HG03097 (cell line): ENCODE measurements around the gene SLC9A7.
A peak's percentile ranks its signal among the peaks of the same experiment; 100 is the strongest.

Experiments used
- ATAC-seq: cut with Tn5 transposase; IDR thresholded peaks from one replicate; pipeline ENCODE4 v1.9.1; 2021; ENCODE audit not compliant: unreplicated experiment, low FRiP score

Gene SLC9A7

GRCh38 chrX:46662188-46662958 is 96.5 kb downstream of the SLC9A7 start:
- ATAC-seq: no peak

GRCh38 chrX:46653482-46653881 is 105.4 kb downstream of the SLC9A7 start:
- ATAC-seq: no peak

GRCh38 chrX:46649421-46650260 is 109.3 kb downstream of the SLC9A7 start:
- ATAC-seq: no peak

- no peak for ATAC-seq
These were observed 110.3 kb downstream of the SLC9A7 start for GRCh38 chrX:46648660-46649059.

- ATAC-seq: no peak
These were observed 111.7 kb downstream of the SLC9A7 start for GRCh38 chrX:46647251-46647650.

GRCh38 chrX:46645614-46646013 is 113.3 kb downstream of the SLC9A7 start:
- ATAC-seq: no peak

GRCh38 chrX:46643636-46644035 is 115.3 kb downstream of the SLC9A7 start:
- no peak for ATAC-seq

GRCh38 chrX:46642145-46642544 is 116.8 kb downstream of the SLC9A7 start:
- no peak for ATAC-seq

- peak; percentile 52 for ATAC-seq
These were observed 121.0 kb downstream of the SLC9A7 start for GRCh38 chrX:46637938-46638337.

GRCh38 chrX:46636223-46636622 is 122.7 kb downstream of the SLC9A7 start:
- no peak for ATAC-seq

GRCh38 chrX:46635186-46635585 is 123.7 kb downstream of the SLC9A7 start:
- no peak for ATAC-seq

- no peak for ATAC-seq
These were observed 124.3 kb downstream of the SLC9A7 start for GRCh38 chrX:46634577-46634976.

GRCh38 chrX:46630141-46630540 is 128.8 kb downstream of the SLC9A7 start:
- no peak for ATAC-seq

- peak; percentile 82 for ATAC-seq
These were observed 130.2 kb downstream of the SLC9A7 start for GRCh38 chrX:46628460-46629371.

- no peak for ATAC-seq
These were observed 131.1 kb downstream of the SLC9A7 start for GRCh38 chrX:46627711-46628419.

GRCh38 chrX:46627062-46627461 is 131.9 kb downstream of the SLC9A7 start:
- ATAC-seq: no peak

- ATAC-seq: no peak
These were observed 132.4 kb downstream of the SLC9A7 start for GRCh38 chrX:46626566-46626965.

- no peak for ATAC-seq
These were observed 134.7 kb downstream of the SLC9A7 start for GRCh38 chrX:46624090-46624786.

GRCh38 chrX:46621572-46621971 is 137.3 kb downstream of the SLC9A7 start:
- no peak for ATAC-seq

GRCh38 chrX:46620505-46620904 is 138.4 kb downstream of the SLC9A7 start:
- ATAC-seq: no peak
